ENCODE data around the gene IGDCC3. TPM values are rescaled to one million over a fixed set of nuclear protein-coding genes. Genes with fewer than 3 reads are reported as not detected.

The IGDCC3 gene
- total and polyA plus RNA-seq, 2 of the 8 experiments (the other 6 are each of a cell fraction or from before 2014, with no cell fraction given), result 26.8 to 45.7 TPM

GRCh38 chr15:65328506-65329287 lies 49.1 kb downstream of the IGDCC3 start:
- WGBS, 2 experiments (ENCODE audit: extremely low coverage in 1 of 2, insufficient coverage in 1 of 2, insufficient read length in 1 of 2, insufficient replicate concordance in 2 of 2, low coverage in 1 of 2, low lambda C conversion rate in 2 of 2, missing lambda C conversion rate in 1 of 2), result 94% methylated on average over 21 of the region's 21 CpGs; no CpG with 5 or more reads in 1 of the 2 experiments
- FAIRE-seq, result no peak
- ChIA-PET POLR2A (ENCODE audit: partially characterized antibody) (interaction anchor here (1.2 to 4.3 kb wide), 4 partner anchors 7 to 50 kb away, joined by 3 to 20 read pairs (median 4); partner anchors contain the start of genes IGDCC3 and RNU5B-1), CTCF (ENCODE audit: partially characterized antibody) (interaction anchor here (1.7 to 16.2 kb wide), 6 partner anchors 9 to 70 kb away, joined by 4 to 547 read pairs (median 22); no protein-coding TSS in a partner anchor)
- Histone ChIP-seq H3K56ac (replicated peaks; ENCODE audit: insufficient read length, low read depth, low read length) (no peak overlapping the region), H2AK5ac (ENCODE audit: low read depth, low read length) (no peak overlapping the region), H3K9ac (replicated peaks in 1 of 4; ENCODE audit: extremely low read depth in 1 of 4, low read depth in 3 of 4, low read length in 3 of 4) (no peak overlapping the region), H2BK5ac (ENCODE audit: low read depth, low read length) (no peak overlapping the region), H3K4me1 (replicated peaks in 1 of 4; ENCODE audit: control insufficient read depth in 3 of 4, insufficient read depth in 4 of 4, low read length in 3 of 4) (peaks cover 1 to 10% (median 3%) of the 10 kb centered on the region in 4 experiments; a peak in 6 of 7 replicates), H3K23me2 (ENCODE audit: low read depth, low read length) (no peaks in the 10 kb centered on the region), H3K27ac (ENCODE audit: low read depth, low read length) (no peak overlapping the region), H2BK20ac (ENCODE audit: low read length) (no peak overlapping the region), H3K4me3 (ENCODE audit: extremely low read depth in 1 of 4, insufficient read depth in 2 of 4, low read depth in 3 of 4, low read length in 4 of 4) (no peak overlapping the region), H2AFZ (ENCODE audit: low read length) (no peak overlapping the region), H3K9me3 (ENCODE audit: insufficient read depth in 2 of 2, low read depth in 1 of 2, low read length in 1 of 2) (no peaks in the 10 kb centered on the region), H4K8ac (ENCODE audit: extremely low read depth, insufficient read depth, low read length) (no peak overlapping the region), H3K79me1 (ENCODE audit: low read depth, low read length) (no peaks in the 10 kb centered on the region), H3K4me2 (ENCODE audit: insufficient read depth in 1 of 2, low read depth in 2 of 2, low read length in 2 of 2) (no peak overlapping the region), H3K23ac (ENCODE audit: insufficient read length) (no peak overlapping the region), H4K91ac (replicated peaks; ENCODE audit: insufficient read length, low read length) (no peak overlapping the region), H3K14ac (ENCODE audit: insufficient read length) (no peak overlapping the region), H3K36me3 (ENCODE audit: control insufficient read depth in 2 of 4, insufficient read depth in 4 of 4, low read length in 3 of 4) (peaks cover 3 to 8% (median 6%) of the 10 kb centered on the region in 4 experiments; a peak in 5 of 8 replicates), H3K18ac (ENCODE audit: extremely low read depth, low read length) (no peak overlapping the region), H3K4ac (replicated peaks; ENCODE audit: insufficient read length, low read depth, low read length) (no peak overlapping the region), H2BK15ac (ENCODE audit: low read length) (no peak overlapping the region), H2BK12ac (ENCODE audit: low read depth, low read length) (no peak overlapping the region), H2BK120ac (replicated peaks; ENCODE audit: low read depth, low read length) (no peak overlapping the region), H4K5ac (ENCODE audit: insufficient read length, low read depth, low read length) (no peak overlapping the region), H3K79me2 (ENCODE audit: control insufficient read depth in 1 of 2, insufficient read depth in 2 of 2, low read length in 2 of 2) (no peaks in the 10 kb centered on the region), H4K20me1 (replicated peaks in 1 of 2; ENCODE audit: control insufficient read depth in 1 of 2, insufficient read depth in 2 of 2, low read length in 2 of 2) (peaks cover 0 to 3% of the 10 kb centered on the region in 2 experiments), H3K27me3 (replicated peaks in 1 of 4; ENCODE audit: control insufficient read depth in 3 of 4, extremely low read depth in 1 of 4, insufficient read depth in 3 of 4, low read length in 3 of 4) (no peaks in the 10 kb centered on the region)
- no peak for DNase-seq (ENCODE audit: low read depth in 1 of 2, low spot score in 2 of 2)
- TF ChIP-seq EZH2 (IDR thresholded peaks at IDR 0.05; ENCODE audit: low read depth, low read length, severe bottlenecking), result no peak
- TF ChIP-seq SP1 (IDR thresholded peaks at IDR 0.05; ENCODE audit: low read depth, low read length), result no peak
- no peak for TF ChIP-seq RFX5 (IDR thresholded peaks at IDR 0.05; ENCODE audit: borderline replicate concordance, low read depth, low read length)

All from H1 (cell line).